Immature natural killer cell (primary cell): ENCODE data around the gene PTGDR2. TPM values are rescaled to one million over a fixed set of nuclear protein-coding genes. Genes with fewer than 3 reads are reported as not detected.
A peak's percentile ranks its signal among the peaks of the same experiment; 100 is the strongest.

Experiments
- DNase-seq, 3 donors: peaks; one replicate each; pipeline ENCODE4 v3.0.0; 2022; ENCODE audit warnings: mixed read lengths in 1 of 3
- H3K27ac Mint-ChIP-seq, 6 donors: one replicate each; pipeline ENCODE4 v1.8.0; 2020; ENCODE audit warnings: mixed read lengths in 6 of 6, mild to moderate bottlenecking in 5 of 6, inconsistent platforms in 4 of 6, moderate library complexity in 3 of 6
- H3K27me3 Mint-ChIP-seq, 3 donors: one replicate each; pipeline ENCODE4 v1.8.0; 2020 to 2021; ENCODE audit warnings: low read depth in 3 of 3, mild to moderate bottlenecking in 3 of 3, mixed read lengths in 3 of 3, moderate library complexity in 3 of 3, inconsistent platforms in 1 of 3
- H3K36me3 Mint-ChIP-seq, 3 donors: one replicate each; pipeline ENCODE4 v1.8.0; 2020; ENCODE audit warnings: mixed read lengths in 3 of 3, inconsistent platforms in 2 of 3, mild to moderate bottlenecking in 2 of 3
- H3K4me1 Mint-ChIP-seq, 2 donors: one replicate each; pipeline ENCODE4 v1.8.0; 2020; ENCODE audit warnings: inconsistent platforms in 2 of 2, mild to moderate bottlenecking in 2 of 2, mixed read lengths in 2 of 2, moderate library complexity in 1 of 2
- H3K4me3 Mint-ChIP-seq, 5 donors: one replicate each; pipeline ENCODE4 v1.8.0; 2020; ENCODE audit warnings: mild to moderate bottlenecking in 5 of 5, mixed read lengths in 5 of 5, inconsistent platforms in 3 of 5, moderate library complexity in 3 of 5
- H3K9me3 Mint-ChIP-seq, 6 donors: one replicate each; pipeline ENCODE4 v1.8.0; 2020; ENCODE audit warnings: mild to moderate bottlenecking in 6 of 6, mixed read lengths in 6 of 6, inconsistent platforms in 4 of 6, moderate library complexity in 3 of 6
- polyA plus RNA-seq, 3 donors: library from polyadenylated mRNA; unstranded; fragments of 300-500 nt; fragmentation: Illumina TruSeq; gene quantifications; one replicate each; pipeline ENCODE4 v1.2.3, GENCODE V29; 2021

The PTGDR2 gene
- polyA plus RNA-seq, 3 donors from 2014 or later: 0.46 to 0.49 TPM; not detected in 1

GRCh38 chr11:60847896-60848295, 7.9 kb downstream of the PTGDR2 start:
- H3K4me3 Mint-ChIP-seq: no peak overlapping the region
- no peak overlapping the region for H3K27ac Mint-ChIP-seq
- no peak for DNase-seq
- H3K9me3 Mint-ChIP-seq: no peaks in the 10 kb centered on the region
- H3K27me3 Mint-ChIP-seq: no peaks in the 10 kb centered on the region
- H3K36me3 Mint-ChIP-seq: peaks cover 10 to 14% (median 11%) of the 10 kb centered on the region in 3 donors
- peaks cover 20 to 25% of the 10 kb centered on the region in 2 donors for H3K4me1 Mint-ChIP-seq

GRCh38 chr11:60847281-60847680, 8.5 kb downstream of the PTGDR2 start:
- H3K4me3 Mint-ChIP-seq: no peak overlapping the region
- H3K9me3 Mint-ChIP-seq: no peaks in the 10 kb centered on the region
- peaks cover 10 to 14% (median 11%) of the 10 kb centered on the region in 3 donors for H3K36me3 Mint-ChIP-seq
- peaks cover 0 to under 1% (median 0%) of the 10 kb centered on the region in 3 donors for H3K27me3 Mint-ChIP-seq
- DNase-seq: no peak
- H3K4me1 Mint-ChIP-seq: peaks cover 26 to 31% of the 10 kb centered on the region in 2 donors
- H3K27ac Mint-ChIP-seq: no peak overlapping the region

DNA sequence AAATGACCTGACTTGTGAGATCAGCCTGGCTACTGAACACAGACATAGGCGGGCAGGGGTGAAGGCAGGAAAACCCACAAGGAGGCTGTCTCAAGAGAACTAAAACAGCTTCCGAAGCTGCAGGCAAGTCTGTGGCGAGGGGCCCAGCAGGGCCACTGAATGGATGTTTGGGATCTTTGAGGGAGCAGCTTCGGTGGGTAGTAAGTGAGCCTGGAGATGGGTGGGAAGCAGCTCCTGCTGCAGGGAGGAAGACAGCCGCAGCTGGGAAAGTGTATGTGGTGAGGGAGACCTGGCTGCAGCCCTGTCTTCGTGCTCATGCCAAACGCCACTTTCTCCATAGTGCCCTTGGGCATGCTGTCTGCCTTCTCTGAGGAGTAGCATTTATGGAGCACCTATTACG, 10.4 kb downstream of the PTGDR2 start:
- H3K9me3 Mint-ChIP-seq: no peaks in the 10 kb centered on the region
- no peak for DNase-seq
- H3K27me3 Mint-ChIP-seq: peaks cover 5 to 13% (median 11%) of the 10 kb centered on the region in 3 donors
- no peak overlapping the region for H3K27ac Mint-ChIP-seq
- H3K36me3 Mint-ChIP-seq: peaks cover 0 to 8% (median 3%) of the 10 kb centered on the region in 3 donors
- no peak overlapping the region for H3K4me3 Mint-ChIP-seq
- peaks cover 41 to 46% of the 10 kb centered on the region in 2 donors for H3K4me1 Mint-ChIP-seq

GRCh38 chr11:60844870-60845221, 10.9 kb downstream of the PTGDR2 start:
- H3K36me3 Mint-ChIP-seq: peaks cover 0 to 6% (median 3%) of the 10 kb centered on the region in 3 donors
- H3K4me1 Mint-ChIP-seq: peaks cover 41 to 46% of the 10 kb centered on the region in 2 donors
- H3K9me3 Mint-ChIP-seq: no peaks in the 10 kb centered on the region
- H3K27ac Mint-ChIP-seq: peak overlapping the region in 2 of 6 donors; percentile 8 to 63
- H3K4me3 Mint-ChIP-seq: peak overlapping the region in 4 of 5 donors; percentile 19 to 93 (median 42)
- H3K27me3 Mint-ChIP-seq: peaks cover 5 to 13% (median 11%) of the 10 kb centered on the region in 3 donors
- DNase-seq: no peak

GRCh38 chr11:60844045-60844869, 11.5 kb downstream of the PTGDR2 start:
- Mint-ChIP-seq H3K4me1 (peaks cover 41 to 46% of the 10 kb centered on the region in 2 donors), H3K27me3 (peaks cover 5 to 13% (median 11%) of the 10 kb centered on the region in 3 donors), H3K9me3 (no peaks in the 10 kb centered on the region), H3K27ac (peak overlapping the region in 3 of 6 donors; percentile 35 to 64 (median 47)), H3K36me3 (peaks cover 0 to 5% (median 3%) of the 10 kb centered on the region in 3 donors), H3K4me3 (peak overlapping the region; percentile 19 to 93 (median 48))
- DNase-seq: no peak

DNA sequence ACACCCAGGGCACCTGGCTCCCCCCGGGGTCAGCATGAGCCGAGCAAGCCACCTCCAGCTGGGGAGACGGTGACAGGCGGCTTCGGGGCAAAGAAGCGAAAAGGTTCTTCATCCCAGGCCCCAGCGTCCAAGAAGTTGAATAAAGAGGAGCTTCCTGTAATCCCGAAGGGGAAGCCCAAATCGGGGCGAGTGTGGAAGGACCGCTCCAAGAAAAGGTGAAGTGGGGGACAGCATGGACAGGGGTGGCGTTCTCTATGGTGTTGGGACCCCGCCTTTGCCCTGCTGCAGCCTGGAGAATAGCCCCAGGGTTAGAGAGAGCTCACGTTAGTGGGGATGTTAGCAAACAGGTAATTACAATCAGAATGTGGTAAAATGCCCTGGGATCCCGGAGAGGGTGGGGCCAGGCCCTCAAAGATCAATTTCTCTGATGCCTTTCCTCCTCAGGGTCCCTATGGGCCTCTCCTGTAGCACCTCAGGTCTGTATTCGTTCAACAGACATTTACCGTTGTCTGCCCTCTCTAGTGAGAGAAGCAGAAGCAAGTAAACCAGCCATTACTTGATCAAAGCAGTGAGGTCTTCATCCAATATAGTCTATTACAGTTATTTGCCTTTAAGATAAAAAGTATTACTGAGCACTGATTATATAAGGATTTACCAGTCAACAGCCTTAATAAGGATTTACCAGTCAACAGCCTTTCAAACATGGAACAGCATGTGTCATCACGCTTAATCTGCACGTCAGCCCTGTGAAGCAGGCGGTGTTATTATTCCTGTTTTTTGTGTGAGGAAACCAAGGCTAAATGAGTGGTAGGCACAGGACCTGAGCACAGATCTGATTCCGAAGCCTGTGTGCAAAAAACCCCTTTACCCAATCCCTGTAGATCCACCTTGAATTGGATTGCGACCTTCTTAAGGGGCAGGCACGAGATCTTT, 12.8 kb downstream of the PTGDR2 start:
- Mint-ChIP-seq H3K27me3 (peaks cover 5 to 13% (median 11%) of the 10 kb centered on the region in 3 donors), H3K4me1 (peaks cover 41 to 46% of the 10 kb centered on the region in 2 donors), H3K36me3 (peaks cover 0 to 3% (median 0%) of the 10 kb centered on the region in 3 donors), H3K27ac (peak overlapping the region; percentile 54 to 98 (median 92)), H3K9me3 (no peaks in the 10 kb centered on the region), H3K4me3 (peak overlapping the region; percentile 89 to 94 (median 93))
- DNase-seq: no peak

- Mint-ChIP-seq H3K4me1 (peaks cover 41 to 46% of the 10 kb centered on the region in 2 donors), H3K27ac (peak within 1 kb of the TSS; percentile 87 to 98 (median 96)), H3K4me3 (peak within 1 kb of the TSS; percentile 89 to 94 (median 93)), H3K9me3 (no peaks in the 10 kb centered on the region), H3K27me3 (peaks cover 5 to 13% (median 11%) of the 10 kb centered on the region in 3 donors), H3K36me3 (peaks cover 0 to 3% (median 0%) of the 10 kb centered on the region in 3 donors)
- peak; percentile 97 to 98 (median 98) for DNase-seq
Measured at GRCh38 chr11:60841797-60842667, 13.7 kb downstream of the PTGDR2 start, which contains the start of gene CCDC86. CCDC86 (plus strand) TSS chr11:60842113; CDS start chr11:60842125, 12 bp downstream.

DNA sequence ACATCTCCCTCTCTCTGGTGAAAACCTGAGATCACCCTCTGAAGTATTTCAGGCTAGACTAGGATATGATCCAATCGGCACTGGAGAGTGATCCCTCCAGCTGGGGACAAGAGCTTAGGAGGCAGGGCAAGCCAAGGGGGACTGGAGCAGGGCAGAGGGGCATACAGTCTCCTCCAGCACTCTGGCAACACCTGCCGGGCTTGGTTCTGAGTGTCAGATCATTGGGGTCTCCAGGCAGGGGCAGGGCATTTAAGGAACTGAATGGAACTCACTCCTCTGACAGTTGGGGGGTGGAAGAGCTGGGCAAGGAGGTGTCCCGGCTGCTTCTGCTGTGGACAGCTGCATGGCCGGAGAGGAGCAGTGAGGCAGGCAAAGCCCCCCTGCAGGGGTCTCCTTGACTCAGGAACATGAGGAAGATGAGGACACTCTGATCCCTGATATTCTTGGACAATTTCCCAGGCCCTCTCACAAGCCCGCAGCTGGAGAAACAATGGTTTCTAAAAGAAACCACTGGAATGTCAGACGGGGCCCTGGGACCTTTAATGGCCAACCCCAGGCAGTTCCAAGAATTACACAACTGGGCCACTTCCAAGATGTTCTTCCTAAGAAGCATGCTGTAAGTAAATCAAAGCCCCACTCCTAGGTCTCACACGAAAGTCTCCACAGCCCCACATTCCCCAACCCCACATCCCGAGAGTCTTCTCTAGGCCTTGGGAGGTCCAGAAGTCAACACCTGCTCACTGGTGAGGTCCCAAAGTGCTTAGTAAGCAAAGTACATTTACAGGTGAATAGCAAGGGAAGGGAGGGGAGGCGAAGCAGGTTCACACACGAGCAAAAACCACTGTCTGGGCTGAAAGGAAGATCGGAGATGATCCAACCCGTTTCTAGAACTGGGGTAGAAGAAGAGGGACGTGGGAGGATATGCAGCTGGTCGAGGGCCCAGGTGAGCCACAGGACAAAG, 15.0 kb downstream of the PTGDR2 start:
- DNase-seq: no peak
- Mint-ChIP-seq H3K36me3 (peaks cover 0 to 3% (median 0%) of the 10 kb centered on the region in 3 donors), H3K27ac (peak overlapping the region; percentile 57 to 90 (median 82)), H3K27me3 (peaks cover 5 to 17% (median 11%) of the 10 kb centered on the region in 3 donors), H3K4me3 (peak overlapping the region; percentile 89 to 94 (median 93)), H3K4me1 (peaks cover 41 to 46% of the 10 kb centered on the region in 2 donors), H3K9me3 (no peaks in the 10 kb centered on the region)

DNA sequence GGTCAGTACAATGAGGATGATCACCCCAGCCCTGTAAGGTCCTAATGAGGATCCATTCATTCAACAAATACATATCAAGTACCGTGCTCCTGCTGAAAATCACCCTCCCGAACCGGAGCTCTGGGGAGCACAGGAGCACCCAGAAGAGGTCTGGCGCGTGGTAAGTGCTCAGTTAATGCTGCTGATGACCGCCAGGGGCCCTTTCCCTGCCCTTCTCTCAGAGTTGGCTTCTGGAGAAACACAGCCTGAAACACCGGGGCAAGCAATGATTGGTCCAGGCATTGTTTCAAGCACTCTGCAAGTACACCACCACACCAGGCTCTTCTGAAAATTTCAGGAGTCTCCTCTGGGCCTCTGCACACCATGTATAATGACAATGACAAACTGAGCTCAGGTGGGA, 17.6 kb downstream of the PTGDR2 start:
- Mint-ChIP-seq H3K36me3 (peaks cover 0 to 3% (median 0%) of the 10 kb centered on the region in 3 donors), H3K4me3 (no peak overlapping the region), H3K9me3 (no peaks in the 10 kb centered on the region), H3K4me1 (peaks cover 24% of the 10 kb centered on the region in 2 donors), H3K27ac (no peak overlapping the region), H3K27me3 (peaks cover 5 to 17% (median 11%) of the 10 kb centered on the region in 3 donors)
- DNase-seq: no peak

DNA sequence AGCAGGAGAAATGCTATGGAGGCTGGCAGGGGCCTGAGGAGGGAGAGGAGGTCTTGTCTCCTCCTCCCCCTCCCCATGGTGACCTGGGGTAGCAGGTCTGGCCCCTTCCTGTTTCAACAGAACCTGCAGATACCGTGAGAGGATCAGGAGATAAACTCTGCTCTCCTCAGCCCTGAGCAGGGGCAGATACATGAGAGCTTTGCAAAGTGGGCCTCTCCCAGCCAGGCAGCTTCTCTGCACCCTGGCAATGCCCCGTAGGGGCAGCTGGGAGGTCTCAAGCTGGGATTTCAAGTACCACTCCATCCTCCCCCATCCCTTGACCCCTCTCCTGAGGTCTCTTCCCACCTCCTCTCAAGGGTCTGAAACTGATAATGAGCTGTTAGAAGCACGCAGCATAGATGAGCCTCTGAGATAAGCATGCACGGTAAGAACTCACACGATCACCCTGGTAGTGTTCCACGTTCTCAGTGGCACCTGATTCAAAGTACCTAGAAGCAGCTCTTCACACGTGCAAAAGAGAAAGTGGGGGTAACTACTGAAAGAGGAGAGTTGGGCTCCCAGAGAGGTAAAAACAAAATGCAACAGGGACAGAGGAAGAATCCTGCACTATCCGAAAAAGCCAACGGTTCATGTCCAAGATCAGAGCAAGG, 18.8 kb downstream of the PTGDR2 start:
- peaks cover 0 to 3% (median 0%) of the 10 kb centered on the region in 3 donors for H3K36me3 Mint-ChIP-seq
- no peak for DNase-seq
- H3K9me3 Mint-ChIP-seq: no peaks in the 10 kb centered on the region
- peaks cover 12% of the 10 kb centered on the region in 2 donors for H3K4me1 Mint-ChIP-seq
- peak overlapping the region in 1 of 6 donors; percentile 8 for H3K27ac Mint-ChIP-seq
- no peak overlapping the region for H3K4me3 Mint-ChIP-seq
- H3K27me3 Mint-ChIP-seq: peaks cover 3 to 16% (median 8%) of the 10 kb centered on the region in 3 donors

GRCh38 chr11:60835534-60835846, 20.3 kb downstream of the PTGDR2 start:
- no peak for DNase-seq
- Mint-ChIP-seq H3K27me3 (peaks cover 0 to 7% (median 2%) of the 10 kb centered on the region in 3 donors), H3K9me3 (no peaks in the 10 kb centered on the region), H3K4me1 (no peaks in the 10 kb centered on the region), H3K4me3 (no peak overlapping the region), H3K27ac (no peak overlapping the region), H3K36me3 (no peaks in the 10 kb centered on the region)
